Endometrial microvascular endothelial cells (primary cell): ENCODE results near the gene FLT3. TPM values are rescaled to one million over a fixed set of nuclear protein-coding genes. Genes with fewer than 3 reads are reported as not detected.
"Not testable (repeated sequence)": the region's sequence is repeated elsewhere in the genome, so short reads cannot be mapped to it uniquely, and the experiment has no call there.

Experiments
- in situ Hi-C: cut with HindIII; loops from 2 replicates; pipeline ENCODE4 v1.10.0; 2017; ENCODE audit warnings: low sequenced_read_pairs, low pct_unique_long_range_greater_than_20kb; ENCODE audit errors: inconsistent ontology term
- total RNA-seq: library from RNA; depleted of rRNA; stranded (reverse); fragments of >200 nt; gene quantifications from one replicate; pipeline ENCODE4 v1.2.3, GENCODE V29; 2015; ENCODE audit errors: inconsistent ontology term

The FLT3 gene
- total RNA-seq, 1 donor from 2014 or later = not detected

- in situ Hi-C loops = no loop called here
Observed at GRCh38 chr13:28014301-28014700, 86.1 kb downstream of the FLT3 start.

- in situ Hi-C loops = no loop called here
Observed at GRCh38 chr13:28013482-28013881, 86.9 kb downstream of the FLT3 start.

- in situ Hi-C loops = no loop called here
Observed at GRCh38 chr13:28012896-28013295, 87.5 kb downstream of the FLT3 start.

GRCh38 chr13:28012383-28012782, 88.0 kb downstream of the FLT3 start:
- in situ Hi-C loops = no loop called here

- in situ Hi-C loops = no loop called here
Observed at GRCh38 chr13:28010046-28010445, 90.3 kb downstream of the FLT3 start.

GRCh38 chr13:28005016-28005415, 95.4 kb downstream of the FLT3 start:
- in situ Hi-C loops = not testable (repeated sequence)

GRCh38 chr13:28002886-28003698, 97.3 kb downstream of the FLT3 start:
- in situ Hi-C loops = no loop called here

GRCh38 chr13:28001837-28002473, 98.4 kb downstream of the FLT3 start:
- in situ Hi-C loops = no loop called here

- in situ Hi-C loops = no loop called here
Observed at GRCh38 chr13:28001049-28001448, 99.3 kb downstream of the FLT3 start.

GRCh38 chr13:28000567-28000966, 99.8 kb downstream of the FLT3 start:
- in situ Hi-C loops = no loop called here

- in situ Hi-C loops = no loop called here
Observed at GRCh38 chr13:27997904-27998522, 102.4 kb downstream of the FLT3 start.

GRCh38 chr13:27991881-27992280, 108.5 kb downstream of the FLT3 start:
- in situ Hi-C loops = no loop called here

GRCh38 chr13:27988520-27988919, 111.9 kb downstream of the FLT3 start, which contains the start of gene URAD:
Gene URAD (minus strand): TSS chr13:27988693. CDS start chr13:27988637, 56 bp downstream.
- in situ Hi-C loops = no loop called here

- in situ Hi-C loops = no loop called here
Observed at GRCh38 chr13:27985600-27985999, 114.8 kb downstream of the FLT3 start.

GRCh38 chr13:27982361-27982760, 118.0 kb downstream of the FLT3 start:
- in situ Hi-C loops = no loop called here

GRCh38 chr13:27981006-27981708, 119.2 kb downstream of the FLT3 start:
- in situ Hi-C loops = no loop called here

GRCh38 chr13:27980280-27980998, 119.9 kb downstream of the FLT3 start:
- in situ Hi-C loops = no loop called here

GRCh38 chr13:27979765-27980279, 120.6 kb downstream of the FLT3 start:
- in situ Hi-C loops = no loop called here
